AG09309 (cell line): ENCODE data around the gene ATP10B.

Source experiments
- DNase-seq: peaks from one replicate; pipeline ENCODE4 v3.0.0-alpha.2; 2010; ENCODE audit warnings: low read depth
- H3K4me3 ChIP-seq: 2 replicates; pipeline ENCODE4 v1.5.1; 2011; ENCODE audit warnings: mild to moderate bottlenecking, low read depth, low read length, moderate library complexity; ENCODE audit not compliant: control insufficient read depth
- CTCF ChIP-seq: IDR thresholded peaks from 2 replicates; pipeline ENCODE4 v1.5.1; 2011; ENCODE audit warnings: mild to moderate bottlenecking, low read depth, low read length, inconsistent platforms; ENCODE audit not compliant: insufficient read depth, control insufficient read depth; ENCODE audit errors: missing control alignments

Gene ATP10B

DNA sequence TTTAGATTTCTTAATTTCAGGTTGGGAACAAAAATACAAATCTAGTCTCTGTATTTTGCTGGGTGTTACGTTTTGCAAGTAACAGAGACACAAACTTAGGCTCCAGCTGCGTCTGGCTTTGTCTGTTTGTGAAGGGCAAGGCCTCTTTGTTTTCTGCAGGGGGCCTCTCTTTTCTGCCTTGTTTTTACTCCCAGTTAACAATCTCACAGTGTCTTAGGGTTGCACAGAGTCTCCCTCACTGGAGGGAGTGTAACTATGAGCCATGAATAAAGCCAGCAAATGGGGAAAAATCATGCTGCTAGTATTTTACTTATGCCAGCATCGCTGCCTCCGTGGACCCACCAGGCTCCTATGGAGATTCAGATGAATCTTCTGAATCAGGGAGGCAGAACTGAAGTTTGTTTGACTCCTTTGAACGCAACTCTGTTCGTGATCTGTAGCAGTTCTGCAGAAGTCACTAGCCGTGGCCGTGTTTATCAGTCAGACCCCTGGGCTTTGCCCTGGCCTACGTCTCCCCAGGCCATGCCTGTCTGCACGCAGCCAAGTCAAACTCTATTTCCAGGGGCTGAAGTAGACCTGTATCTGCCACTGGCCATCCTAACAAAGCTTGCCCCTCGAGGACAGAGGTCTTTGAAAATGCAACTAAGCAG, 77.2 kb downstream of the ATP10B start:
- no peak for DNase-seq
- TF ChIP-seq CTCF: no peak
- no peak overlapping the region for H3K4me3 ChIP-seq

GRCh38 chr5:160773646-160774410, 78.2 kb downstream of the ATP10B start:
- no peak for DNase-seq
- no peak for TF ChIP-seq CTCF
- H3K4me3 ChIP-seq: no peak overlapping the region

- no peak for TF ChIP-seq CTCF
- no peak for DNase-seq
- no peak overlapping the region for H3K4me3 ChIP-seq
Measured at GRCh38 chr5:160772854-160773253, 79.2 kb downstream of the ATP10B start.

DNA sequence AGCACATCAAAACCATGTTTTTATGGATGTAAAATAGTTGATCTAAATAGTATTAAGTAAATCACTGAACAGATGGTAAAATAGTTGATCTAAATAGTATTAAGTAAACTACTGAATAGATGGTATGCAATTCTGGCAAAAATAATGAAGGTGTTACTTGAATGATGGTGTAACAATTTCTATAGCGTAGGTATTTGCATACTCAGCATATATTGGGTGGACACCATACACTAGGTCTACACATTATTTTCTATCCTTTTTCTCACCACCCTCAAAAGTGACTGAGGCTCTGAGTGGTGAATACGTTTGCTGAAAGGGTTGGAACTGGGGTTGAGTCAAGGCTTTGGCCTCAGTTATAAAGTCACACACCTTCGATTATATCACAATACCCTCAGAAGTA, 81.3 kb downstream of the ATP10B start:
- H3K4me3 ChIP-seq: no peak overlapping the region
- no peak for TF ChIP-seq CTCF
- DNase-seq: no peak

GRCh38 chr5:160769301-160769700, 82.7 kb downstream of the ATP10B start:
- TF ChIP-seq CTCF: no peak

DNA sequence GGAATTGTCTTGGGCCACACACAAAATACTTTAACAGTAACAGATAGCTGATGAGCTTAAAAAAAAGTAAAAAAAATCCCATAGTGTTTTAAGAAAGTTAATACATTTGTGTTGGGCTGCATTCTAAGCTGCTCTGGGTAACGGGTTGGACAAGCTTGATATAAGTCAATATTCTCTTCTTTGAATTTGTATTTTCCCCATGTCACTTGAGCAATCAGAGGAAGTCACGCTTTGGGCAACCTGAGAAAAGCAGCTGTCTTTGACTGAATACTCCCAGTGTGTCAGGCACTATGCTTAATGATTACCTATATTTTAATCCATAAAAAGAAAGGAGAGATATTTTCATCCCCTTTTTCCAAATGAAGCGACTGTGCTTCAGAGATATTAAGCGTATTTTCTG, 84.9 kb downstream of the ATP10B start:
- no peak for TF ChIP-seq CTCF
- no peak overlapping the region for H3K4me3 ChIP-seq
- no peak for DNase-seq

More at GRCh38 chr5:160769301-160769700, 82.7 kb downstream of the ATP10B start:
- H3K4me3 ChIP-seq: no peak overlapping the region
- DNase-seq: no peak
